A204.1 (cell line): Measurements from ENCODE around the gene L1TD1.
"Not testable (repeated sequence)": the region's sequence is repeated elsewhere in the genome, so short reads cannot be mapped to it uniquely, and the experiment has no call there.

Source experiments
- FAIRE-seq: peaks from 2 replicates; lab custom pipeline; 2012; peaks lifted over from hg19 to GRCh38; lab: Jason Lieb, UNC

The L1TD1 gene

DNA sequence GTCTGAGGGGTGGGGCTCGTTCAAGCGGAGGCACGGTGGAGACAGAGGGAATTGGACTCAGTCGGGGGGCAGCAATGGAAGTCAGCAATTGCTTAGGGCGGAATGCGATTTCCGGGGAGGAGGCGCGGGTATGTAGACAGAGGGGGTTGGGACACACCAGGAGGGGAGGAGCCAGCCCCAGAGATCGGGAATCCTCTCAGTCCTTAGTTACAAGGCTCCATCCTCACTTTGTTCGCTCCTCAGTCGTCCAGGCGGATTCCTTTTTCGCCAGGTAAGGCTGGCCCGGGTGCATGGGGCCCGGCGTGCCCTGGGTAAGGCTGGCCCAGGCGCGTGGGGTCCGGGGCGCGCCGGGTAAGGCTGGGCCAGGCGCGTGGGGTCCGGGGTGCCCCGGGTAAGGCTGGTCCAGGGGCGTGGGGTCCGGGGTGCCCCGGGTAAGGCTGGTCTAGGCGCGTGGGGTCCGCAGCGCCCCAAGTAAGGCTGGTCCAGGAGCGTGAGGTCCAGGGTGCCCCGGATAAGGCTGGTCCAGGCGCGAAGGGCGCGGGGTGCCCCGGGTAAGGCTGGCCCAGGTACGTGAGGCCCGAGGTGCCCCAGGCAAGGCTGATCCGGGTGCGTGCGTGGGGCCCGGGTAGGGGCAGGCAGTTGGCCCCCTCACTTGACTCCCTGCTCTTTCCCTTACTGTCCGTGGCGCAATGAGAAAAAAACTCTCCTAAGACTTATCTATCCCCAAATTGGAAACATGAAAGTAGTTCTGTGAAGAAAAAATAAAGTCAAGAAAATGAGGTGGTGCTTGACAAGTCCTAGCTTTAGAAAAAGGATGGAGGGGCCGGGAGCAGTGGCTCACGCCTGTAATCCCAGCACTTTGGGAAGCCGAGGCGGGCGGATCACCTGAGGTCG is at the start of gene L1TD1:
TSS of gene L1TD1 (plus strand) at position 199 of the 894 bp plus-strand sequence. CDS start 11,780 bp downstream, outside the sequence.
- FAIRE-seq = no peak

DNA sequence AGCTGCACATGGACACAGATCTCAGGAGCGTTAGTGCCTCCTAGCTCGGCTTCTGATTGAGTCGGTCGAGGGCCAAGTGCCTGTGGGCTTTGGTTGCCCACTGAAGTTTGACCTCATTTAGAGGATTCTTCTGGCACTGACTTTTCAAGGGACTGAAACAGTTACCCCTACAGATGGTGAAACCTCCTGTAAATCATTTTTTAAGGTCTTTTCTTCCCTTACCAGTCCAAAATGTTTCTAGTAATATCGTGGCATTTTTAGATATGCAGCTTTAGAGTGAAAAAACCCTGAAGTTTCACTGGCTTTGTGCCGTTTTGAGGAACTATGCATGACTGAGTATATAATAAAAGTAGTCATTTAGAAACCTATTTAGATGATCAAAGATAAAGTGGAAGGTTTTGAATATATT is 34.7 kb upstream of the L1TD1 start:
- FAIRE-seq = no peak

GRCh38 chr1:62161711-62162110 is 32.9 kb upstream of the L1TD1 start:
- no peak for FAIRE-seq

- not testable (repeated sequence) for FAIRE-seq
Measured at GRCh38 chr1:62170380-62170779, 24.3 kb upstream of the L1TD1 start.

GRCh38 chr1:62175568-62176179 is 19.0 kb upstream of the L1TD1 start:
- FAIRE-seq = peak; percentile 83

GRCh38 chr1:62176597-62177312 is 17.9 kb upstream of the L1TD1 start:
- no peak for FAIRE-seq

DNA sequence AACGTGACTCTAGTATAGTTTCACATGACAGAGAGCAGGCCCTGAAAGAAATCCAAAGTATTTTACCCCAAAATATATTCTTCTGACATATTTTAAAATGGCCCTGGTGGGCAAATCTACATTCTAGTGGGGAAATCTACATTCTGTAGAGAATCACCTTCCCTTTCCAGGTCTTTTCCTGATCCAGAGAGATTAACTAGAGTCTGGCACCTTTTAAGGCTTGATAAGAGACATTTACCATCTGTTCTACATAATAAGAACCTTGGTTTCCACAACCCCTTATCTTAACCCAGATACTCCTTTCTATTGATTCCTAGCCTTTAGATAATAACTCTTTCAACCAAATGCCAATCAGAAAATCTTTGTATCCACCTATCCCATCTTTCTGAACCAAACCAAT is 17.0 kb upstream of the L1TD1 start:
- FAIRE-seq = no peak

GRCh38 chr1:62178372-62178771 is 16.3 kb upstream of the L1TD1 start:
- FAIRE-seq = no peak

GRCh38 chr1:62180054-62180453 is 14.6 kb upstream of the L1TD1 start:
- not testable (repeated sequence) for FAIRE-seq

- FAIRE-seq = no peak
Measured at GRCh38 chr1:62180639-62181038, 14.0 kb upstream of the L1TD1 start.

DNA sequence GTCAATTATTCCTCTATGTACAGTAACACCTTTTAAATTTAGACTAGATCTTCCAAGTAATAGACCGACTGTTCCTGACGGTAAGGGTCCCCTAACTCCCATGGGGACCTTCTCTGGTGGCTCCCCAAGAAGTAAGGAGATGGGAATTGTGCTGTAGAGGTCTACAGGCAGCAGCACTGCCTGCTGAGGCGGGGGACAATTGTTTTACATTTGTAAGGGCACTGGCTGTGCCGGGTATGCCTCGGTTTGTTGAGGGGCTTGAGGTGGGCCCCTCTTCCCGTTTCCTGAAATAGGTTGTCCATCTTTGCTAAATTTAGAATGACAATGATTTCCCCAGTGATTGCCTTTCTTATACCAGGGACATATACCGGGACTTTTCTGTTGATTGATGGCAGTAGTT is 13.1 kb upstream of the L1TD1 start:
- FAIRE-seq = no peak

DNA sequence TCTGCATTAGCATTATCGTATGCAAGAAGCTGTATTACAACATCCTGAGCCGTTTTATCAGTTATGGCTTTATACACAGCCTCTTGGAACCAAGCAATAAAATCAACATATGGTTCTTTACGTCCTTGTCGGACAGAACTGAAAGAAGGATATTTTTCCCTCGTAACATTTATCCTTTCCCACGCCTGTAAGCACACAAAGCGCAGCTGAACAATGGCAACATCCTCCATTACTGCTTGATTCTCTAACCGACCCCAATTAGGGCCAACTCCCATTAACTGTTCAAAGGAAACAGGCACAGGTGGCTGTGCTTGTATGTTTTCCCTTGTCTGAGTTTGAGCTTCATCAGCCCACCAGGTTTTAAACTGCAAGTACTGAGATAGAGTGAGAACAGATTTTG is 12.5 kb upstream of the L1TD1 start:
- FAIRE-seq = not testable (repeated sequence)

- FAIRE-seq = not testable (repeated sequence)
Measured at GRCh38 chr1:62183164-62184020, 11.3 kb upstream of the L1TD1 start.

GRCh38 chr1:62184336-62184735 is 10.3 kb upstream of the L1TD1 start:
- no peak for FAIRE-seq

GRCh38 chr1:62185233-62185632 is 9.4 kb upstream of the L1TD1 start:
- not testable (repeated sequence) for FAIRE-seq

DNA sequence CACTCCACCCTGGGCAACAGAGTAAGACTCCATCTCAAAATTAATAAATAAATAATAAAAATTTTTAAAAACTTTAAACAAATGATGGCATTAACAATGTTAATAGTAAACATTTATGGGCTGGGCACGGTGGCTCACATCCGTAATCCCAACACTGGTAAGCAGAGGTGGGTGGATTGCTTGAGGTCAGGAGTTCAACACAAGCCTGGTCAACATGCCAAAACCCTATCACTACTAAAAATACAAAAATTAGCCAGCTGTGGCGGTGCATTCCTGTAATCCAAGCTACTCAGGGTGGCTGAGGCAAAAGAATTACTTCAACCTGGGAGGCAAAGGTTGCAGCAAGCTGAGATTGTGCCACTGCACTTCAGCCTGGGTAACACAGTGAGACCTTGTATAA is 9.0 kb upstream of the L1TD1 start:
- no peak for FAIRE-seq

GRCh38 chr1:62187548-62187947 is 7.1 kb upstream of the L1TD1 start:
- FAIRE-seq = no peak

GRCh38 chr1:62188111-62188510 is 6.5 kb upstream of the L1TD1 start:
- no peak for FAIRE-seq

GRCh38 chr1:62196086-62196690 is 1.5 kb downstream of the L1TD1 start:
- FAIRE-seq = no peak

GRCh38 chr1:62198069-62198780 is 3.6 kb downstream of the L1TD1 start:
- FAIRE-seq = no peak

GRCh38 chr1:62198781-62199125 is 4.1 kb downstream of the L1TD1 start:
- no peak for FAIRE-seq
